G401.6 (cell line): Measurements from ENCODE around the gene HOXD8.

Experiments
- FAIRE-seq: peaks from 2 replicates; lab custom pipeline; 2012; peaks lifted over from hg19 to GRCh38; lab: Jason Lieb, UNC

The HOXD8 gene

GRCh38 chr2:176128982-176129796, at the start of gene HOXD8:
Gene HOXD8, plus strand, starts transcription at chr2:176129705. Its CDS starts 662 bp downstream, at chr2:176130367.
- no peak for FAIRE-seq

- FAIRE-seq = no peak
These were observed 49.5 kb upstream of the HOXD8 start for GRCh38 chr2:176079831-176080539.

- FAIRE-seq = no peak
These were observed 48.7 kb upstream of the HOXD8 start for GRCh38 chr2:176080540-176081375.

- FAIRE-seq = no peak
These were observed 48.1 kb upstream of the HOXD8 start for GRCh38 chr2:176081376-176081836.

- no peak for FAIRE-seq
These were observed 47.5 kb upstream of the HOXD8 start for GRCh38 chr2:176081837-176082524.

- no peak for FAIRE-seq
These were observed 47.0 kb upstream of the HOXD8 start for GRCh38 chr2:176082525-176082823.

- no peak for FAIRE-seq
These were observed 46.4 kb upstream of the HOXD8 start for GRCh38 chr2:176082824-176083751.

- no peak for FAIRE-seq
These were observed 45.7 kb upstream of the HOXD8 start, which contains the start of gene EVX2 for GRCh38 chr2:176083796-176084261. Gene EVX2, minus strand, starts transcription at chr2:176083962. Its CDS starts 186 bp downstream, at chr2:176083776.

- no peak for FAIRE-seq
These were observed 44.8 kb upstream of the HOXD8 start for GRCh38 chr2:176084611-176085119.

GRCh38 chr2:176085120-176085788, 44.3 kb upstream of the HOXD8 start:
- no peak for FAIRE-seq

GRCh38 chr2:176085861-176086771, 43.4 kb upstream of the HOXD8 start:
- no peak for FAIRE-seq

- FAIRE-seq = no peak
These were observed 42.0 kb upstream of the HOXD8 start for GRCh38 chr2:176087330-176088047.

GRCh38 chr2:176088048-176088936, 41.2 kb upstream of the HOXD8 start:
- no peak for FAIRE-seq

- no peak for FAIRE-seq
These were observed 40.3 kb upstream of the HOXD8 start for GRCh38 chr2:176088937-176089842.

- FAIRE-seq = no peak
These were observed 39.6 kb upstream of the HOXD8 start for GRCh38 chr2:176089843-176090395.

- FAIRE-seq = no peak
These were observed 38.6 kb upstream of the HOXD8 start for GRCh38 chr2:176090862-176091261.
